Measurements from ENCODE around the gene RPL18. TPM values are rescaled to one million over a fixed set of nuclear protein-coding genes. Genes with fewer than 3 reads are reported as not detected.
"Not testable (repeated sequence)": the region's sequence is repeated elsewhere in the genome, so short reads cannot be mapped to it uniquely, and the experiment has no call there.

The RPL18 gene
- total and polyA plus RNA-seq, 2 experiments from 2014 or later = 1,898 to 2,011 TPM

DNA sequence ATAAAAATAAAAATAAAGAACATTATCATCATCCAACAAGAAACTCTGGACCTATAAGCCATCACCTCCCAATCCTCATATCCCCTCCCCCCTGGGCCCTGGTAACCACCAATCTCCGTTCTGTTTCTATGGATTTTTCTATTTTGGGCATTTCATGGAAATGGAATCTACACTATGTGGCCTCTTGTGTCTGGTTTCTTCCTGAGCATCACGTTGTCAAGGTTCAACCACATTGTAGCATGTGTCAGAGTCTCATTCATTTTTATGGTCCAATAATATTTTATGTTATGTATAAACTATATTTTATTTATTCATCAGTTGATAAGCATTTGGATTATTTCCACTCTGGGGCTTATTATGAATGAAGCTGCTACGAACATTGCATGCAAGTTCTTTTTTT, 40.1 kb downstream of the RPL18 start:
- Histone ChIP-seq H3K4me3 (no peak overlapping the region), H3K4me2 (no peak overlapping the region), H4K20me1 (replicated peaks; ENCODE audit: insufficient read depth) (no peaks in the 10 kb centered on the region), H3F3A (replicated peaks; ENCODE audit: low read depth) (no peaks in the 10 kb centered on the region), H3K27ac (ENCODE audit: low read depth) (no peak overlapping the region), H3K27me3 (ENCODE audit: insufficient read depth) (no peaks in the 10 kb centered on the region), H2AFZ (no peak overlapping the region), H3K36me3 (ENCODE audit: insufficient read depth) (no peaks in the 10 kb centered on the region), H3K9me2 (ENCODE audit: insufficient read depth) (no peaks in the 10 kb centered on the region), H3K4me1 (ENCODE audit: insufficient read depth) (0 out of 2 replicates have a peak, but pooled peaks cover 2% of the 10 kb centered on the region), H3K79me2 (replicated peaks; ENCODE audit: insufficient read depth) (no peaks in the 10 kb centered on the region)
- Mint-ChIP-seq H3K27me3 (ENCODE audit: insufficient read depth, low read depth, poor library complexity) (peaks cover 8% of the 10 kb centered on the region), H3K9me3 (no peaks in the 10 kb centered on the region), H3K4me3 (no peak overlapping the region), H3K36me3 (ENCODE audit: low read depth) (no peaks in the 10 kb centered on the region), H3K4me1 (peaks cover 2% of the 10 kb centered on the region), H3K27ac (no peak overlapping the region)
- no peak for ATAC-seq
- no peak for DNase-seq (ENCODE audit: low spot score)
- TF ChIP-seq POLR2AphosphoS5 (IDR thresholded peaks at IDR 0.05; ENCODE audit: low read depth) (no peak), CTCF (conservative IDR thresholded peaks at IDR 0.05; ENCODE audit: low read depth in 2 of 2) (no peak)

GRCh38 chr19:48577908-48578307, 41.1 kb downstream of the RPL18 start:
- not testable (repeated sequence) for H3K9me2 ChIP-seq (ENCODE audit: insufficient read depth); H3K4me2 ChIP-seq; H3K9me3 Mint-ChIP-seq; H2AFZ ChIP-seq; H3K4me1 Mint-ChIP-seq; H3K79me2 ChIP-seq (replicated peaks; ENCODE audit: insufficient read depth); H3F3A ChIP-seq (replicated peaks; ENCODE audit: low read depth); H3K27me3 ChIP-seq (ENCODE audit: insufficient read depth); ATAC-seq; H3K36me3 ChIP-seq (ENCODE audit: insufficient read depth); H3K27ac Mint-ChIP-seq; H3K4me3 ChIP-seq; H3K27ac ChIP-seq (ENCODE audit: low read depth); DNase-seq (ENCODE audit: low spot score); H3K36me3 Mint-ChIP-seq (ENCODE audit: low read depth); H3K4me3 Mint-ChIP-seq; H4K20me1 ChIP-seq (replicated peaks; ENCODE audit: insufficient read depth); H3K4me1 ChIP-seq (ENCODE audit: insufficient read depth)
- peaks cover 12% of the 10 kb centered on the region for H3K27me3 Mint-ChIP-seq (ENCODE audit: insufficient read depth, low read depth, poor library complexity)

- DNase-seq (ENCODE audit: low spot score) = no peak
- Histone ChIP-seq H3K79me2 (replicated peaks; ENCODE audit: insufficient read depth) (no peaks in the 10 kb centered on the region), H3K4me1 (ENCODE audit: insufficient read depth) (peaks cover 8% of the 10 kb centered on the region; the same call in 1 of the 2 replicates), H4K20me1 (replicated peaks; ENCODE audit: insufficient read depth) (no peaks in the 10 kb centered on the region), H3K27me3 (ENCODE audit: insufficient read depth) (no peaks in the 10 kb centered on the region), H3K4me3 (no peak overlapping the region), H3K9me2 (ENCODE audit: insufficient read depth) (no peaks in the 10 kb centered on the region), H2AFZ (peak overlapping the region; percentile 52; the same call in 1 of the 2 replicates), H3K4me2 (no peak overlapping the region), H3K36me3 (ENCODE audit: insufficient read depth) (no peaks in the 10 kb centered on the region), H3K27ac (ENCODE audit: low read depth) (no peak overlapping the region), H3F3A (replicated peaks; ENCODE audit: low read depth) (no peaks in the 10 kb centered on the region)
- Mint-ChIP-seq H3K4me3 (no peak overlapping the region), H3K27ac (no peak overlapping the region), H3K9me3 (no peaks in the 10 kb centered on the region), H3K36me3 (ENCODE audit: low read depth) (no peaks in the 10 kb centered on the region), H3K4me1 (peaks cover 16% of the 10 kb centered on the region), H3K27me3 (ENCODE audit: insufficient read depth, low read depth, poor library complexity) (peaks cover 24% of the 10 kb centered on the region)
- no peak for TF ChIP-seq EZH2phosphoT487 (IDR thresholded peaks at IDR 0.05; ENCODE audit: unreplicated experiment)
- no peak for TF ChIP-seq ZNF462 (CRISPR knock-in tag; IDR thresholded peaks at IDR 0.05)
- TF ChIP-seq STAT1 (IDR thresholded peaks at IDR 0.05; ENCODE audit: unreplicated experiment) = no peak
- no peak for TF ChIP-seq CTCF (conservative IDR thresholded peaks at IDR 0.05; ENCODE audit: low read depth in 2 of 2)
- no peak for TF ChIP-seq POLR2AphosphoS5 (IDR thresholded peaks at IDR 0.05; ENCODE audit: low read depth)
- ATAC-seq = no peak
Measured at GRCh38 chr19:48575931-48576622, 42.9 kb downstream of the RPL18 start.
